H9 (cell line): Measurements from ENCODE around the gene KRTDAP. TPM values are rescaled to one million over a fixed set of nuclear protein-coding genes. Genes with fewer than 3 reads are reported as not detected.

Experiments used
- DNase-seq: peaks from one replicate; pipeline ENCODE4 v3.0.0-alpha.2; 2017
- H2AFZ ChIP-seq: one replicate; pipeline ENCODE4 v1.6.1; 2013; ENCODE audit warnings: mild to moderate bottlenecking, low read length, control low read depth, moderate library complexity
- H2AK5ac ChIP-seq: 2 replicates; pipeline ENCODE4 v1.6.1; 2013; ENCODE audit warnings: low read length, control low read depth, mixed read lengths; ENCODE audit not compliant: insufficient read length
- H2BK120ac ChIP-seq: one replicate; pipeline ENCODE4 v1.6.1; 2013; ENCODE audit warnings: low read depth, mild to moderate bottlenecking, low read length, control low read depth, inconsistent platforms; ENCODE audit not compliant: poor library complexity, severe bottlenecking
- H2BK12ac ChIP-seq: 2 replicates; pipeline ENCODE4 v1.6.1; 2013; ENCODE audit warnings: low read length, control low read depth, mixed read lengths, low read depth; ENCODE audit not compliant: insufficient read length
- H2BK15ac ChIP-seq: 2 replicates; pipeline ENCODE4 v1.6.1; 2013; ENCODE audit warnings: low read depth, low read length, control low read depth
- H2BK20ac ChIP-seq: one replicate; pipeline ENCODE4 v1.6.1; 2013; ENCODE audit warnings: low read depth, mild to moderate bottlenecking, low read length, control low read depth, inconsistent platforms; ENCODE audit not compliant: poor library complexity, severe bottlenecking
- H2BK5ac ChIP-seq: 2 replicates; pipeline ENCODE4 v1.6.1; 2013; ENCODE audit warnings: low read length, control low read depth, mixed read lengths; ENCODE audit not compliant: insufficient read length
- H3K14ac ChIP-seq: 2 replicates; pipeline ENCODE4 v1.6.1; 2013; ENCODE audit warnings: low read length, control low read depth; ENCODE audit not compliant: insufficient read depth
- H3K18ac ChIP-seq: 2 replicates; pipeline ENCODE4 v1.6.1; 2013; ENCODE audit warnings: low read depth, mild to moderate bottlenecking, mixed read lengths, low read length, control low read depth; ENCODE audit not compliant: insufficient read length
- H3K23ac ChIP-seq: 2 replicates; pipeline ENCODE4 v1.6.1; 2013; ENCODE audit warnings: low read length, control low read depth, mixed read lengths, low read depth; ENCODE audit not compliant: insufficient read length
- H3K23me2 ChIP-seq: 2 replicates; pipeline ENCODE4 v1.6.1; 2013; ENCODE audit warnings: low read depth, mild to moderate bottlenecking, mixed read lengths, low read length, control low read depth; ENCODE audit not compliant: insufficient read length, poor library complexity, severe bottlenecking
- H3K27ac ChIP-seq: 2 replicates; pipeline ENCODE4 v1.5.1; 2013; ENCODE audit warnings: low read length, control low read depth, mixed read lengths, low read depth; ENCODE audit not compliant: insufficient read length
- H3K27me3 ChIP-seq: 2 replicates; pipeline ENCODE4 v1.6.1; 2013; ENCODE audit warnings: low read length, control low read depth, inconsistent platforms; ENCODE audit not compliant: insufficient read depth
- H3K4ac ChIP-seq: 2 replicates; pipeline ENCODE4 v1.6.1; 2013; ENCODE audit warnings: low read depth, mild to moderate bottlenecking, control low read depth, inconsistent platforms, low read length, moderate library complexity
- H3K4me1 ChIP-seq: 2 replicates; pipeline ENCODE4 v1.6.1; 2013; ENCODE audit warnings: low read length, control low read depth, inconsistent platforms; ENCODE audit not compliant: insufficient read depth
- H3K4me2 ChIP-seq: 2 replicates; pipeline ENCODE4 v1.6.1; 2013; ENCODE audit warnings: low read length, control low read depth, mixed read lengths; ENCODE audit not compliant: insufficient read length, insufficient read depth
- H3K56ac ChIP-seq: 2 replicates; pipeline ENCODE4 v1.6.1; 2013; ENCODE audit warnings: low read depth, mild to moderate bottlenecking, mixed read lengths, low read length, control low read depth; ENCODE audit not compliant: insufficient read length
- H3K79me1 ChIP-seq: 2 replicates; pipeline ENCODE4 v1.6.1; 2013; ENCODE audit warnings: low read depth, mild to moderate bottlenecking, moderate library complexity, low read length, control low read depth, inconsistent platforms; ENCODE audit not compliant: insufficient read depth, poor library complexity, severe bottlenecking
- H3K79me2 ChIP-seq: 2 replicates; pipeline ENCODE4 v1.6.1; 2013; ENCODE audit warnings: low read length, control low read depth, inconsistent platforms; ENCODE audit not compliant: insufficient read depth
- H3K9ac ChIP-seq: 2 replicates; pipeline ENCODE4 v1.6.1; 2013; ENCODE audit warnings: low read length, control low read depth, mixed read lengths; ENCODE audit not compliant: insufficient read length; ENCODE audit errors: extremely low read depth
- H3K9me3 ChIP-seq: one replicate; pipeline ENCODE4 v1.6.1; 2013; ENCODE audit warnings: low read depth, low read length, inconsistent platforms; ENCODE audit not compliant: control insufficient read depth
- H3T11ph ChIP-seq: one replicate; pipeline ENCODE4 v1.6.1; 2013; ENCODE audit warnings: mild to moderate bottlenecking, low read length, control low read depth, inconsistent platforms
- H4K20me1 ChIP-seq: one replicate; pipeline ENCODE4 v1.6.1; 2013; ENCODE audit not compliant: control insufficient read depth, insufficient read length, insufficient read depth
- H4K5ac ChIP-seq: 2 replicates; pipeline ENCODE4 v1.6.1; 2013; ENCODE audit warnings: low read depth, mild to moderate bottlenecking, mixed read lengths, low read length, control low read depth; ENCODE audit not compliant: insufficient read length
- H4K8ac ChIP-seq: replicated peaks from 2 replicates; pipeline ENCODE4 v1.6.1; 2013; ENCODE audit warnings: low read length, control low read depth, mixed read lengths, low read depth; ENCODE audit not compliant: insufficient read length
- H4K91ac ChIP-seq: 2 replicates; pipeline ENCODE4 v1.6.1; 2013; ENCODE audit warnings: low read depth, mild to moderate bottlenecking, moderate library complexity, mixed read lengths, low read length, control low read depth; ENCODE audit not compliant: insufficient read length
- H3K27ac Mint-ChIP-seq, 3 experiments: 2 replicates in 2 of 3; 3 replicates in 1 of 3; pipeline ENCODE4 v1.8.0; 2020 to 2021; ENCODE audit warnings: mixed read lengths in 3 of 3, mild to moderate bottlenecking in 1 of 3, moderate library complexity in 1 of 3
- H3K27me3 Mint-ChIP-seq: 2 replicates; pipeline ENCODE4 v1.8.0; 2021; ENCODE audit warnings: low read depth, mild to moderate bottlenecking, moderate library complexity, mixed read lengths
- H3K36me3 Mint-ChIP-seq, 3 experiments: 2 replicates in 2 of 3; 3 replicates in 1 of 3; pipeline ENCODE4 v1.8.0; 2020 to 2021; ENCODE audit warnings: low read depth in 3 of 3, mixed read lengths in 3 of 3; ENCODE audit not compliant: insufficient read depth in 1 of 3
- H3K4me1 Mint-ChIP-seq, 2 experiments: 2 replicates each; pipeline ENCODE4 v1.8.0; 2020; ENCODE audit warnings: mixed read lengths in 2 of 2
- H3K4me3 Mint-ChIP-seq, 2 experiments: 2 replicates in 1 of 2; 3 replicates in 1 of 2; pipeline ENCODE4 v1.8.0; 2020 to 2021; ENCODE audit warnings: mild to moderate bottlenecking in 2 of 2, mixed read lengths in 2 of 2, moderate library complexity in 1 of 2
- H3K9me3 Mint-ChIP-seq, 2 experiments: 2 replicates in 1 of 2; 3 replicates in 1 of 2; pipeline ENCODE4 v1.8.0; 2020; ENCODE audit warnings: mild to moderate bottlenecking in 2 of 2, mixed read lengths in 2 of 2, moderate library complexity in 1 of 2
- WGBS: extraction: QIAGEN DNeasy Blood & Tissue Kit; methylation state at CpG from one replicate; pipeline ENCODE4 v1.1.7; 2013; ENCODE audit warnings: missing lambda C conversion rate, low lambda C conversion rate, mixed read lengths; ENCODE audit not compliant: insufficient read length; ENCODE audit errors: extremely low coverage; 5-methylcytosine and 5-hydroxymethylcytosine counted together
- total RNA-seq: library from RNA; stranded (reverse); gene quantifications from 2 replicates; pipeline ENCODE4 v1.2.1, GENCODE V29; 2021
- TF ChIP-seq, protein P1 (sequence below): fragments of 200-600 bp; sonication (generic); conservative IDR thresholded peaks from 3 replicates; pipeline ENCODE4 v1.8.0; 2021; ENCODE audit warnings: antibody characterized with exemption, mild to moderate bottlenecking

The KRTDAP gene
- total RNA-seq, 1 experiment from 2014 or later = 0.87 TPM

- H3K4me3 Mint-ChIP-seq = no peak overlapping the region
- no peak overlapping the region for H2AK5ac ChIP-seq
- peaks cover 9 to 11% of the 10 kb centered on the region in 2 experiments; a peak in 3 of 4 replicates for H3K4me1 Mint-ChIP-seq
- no peak overlapping the region for H3K56ac ChIP-seq
- peaks cover 26% of the 10 kb centered on the region for H3K27me3 Mint-ChIP-seq
- no peaks in the 10 kb centered on the region for H4K20me1 ChIP-seq
- H4K91ac ChIP-seq = no peak overlapping the region
- H3K79me1 ChIP-seq = no peaks in the 10 kb centered on the region
- no peak overlapping the region for H4K5ac ChIP-seq
- H2BK20ac ChIP-seq = no peak overlapping the region
- H3K79me2 ChIP-seq = no peaks in the 10 kb centered on the region
- H2AFZ ChIP-seq = no peak overlapping the region
- no peak overlapping the region for H3K4me2 ChIP-seq
- WGBS = no CpG with 5 or more reads among the region's 7 CpGs
- no peak overlapping the region for H3K27ac Mint-ChIP-seq
- no peak overlapping the region for H2BK12ac ChIP-seq
- H3K27me3 ChIP-seq = no peaks in the 10 kb centered on the region
- H4K8ac ChIP-seq = no peak overlapping the region
- H3K4ac ChIP-seq = no peak overlapping the region
- H3T11ph ChIP-seq = no peak overlapping the region
- H2BK15ac ChIP-seq = no peak overlapping the region
- no peak overlapping the region for H3K27ac ChIP-seq
- H3K9me3 ChIP-seq = no peaks in the 10 kb centered on the region
- no peak overlapping the region for H3K9ac ChIP-seq
- no peaks in the 10 kb centered on the region for H3K4me1 ChIP-seq
- no peak overlapping the region for H3K18ac ChIP-seq
- H3K23ac ChIP-seq = no peak overlapping the region
- no peaks in the 10 kb centered on the region for H3K9me3 Mint-ChIP-seq
- TF ChIP-seq, protein P1, sequence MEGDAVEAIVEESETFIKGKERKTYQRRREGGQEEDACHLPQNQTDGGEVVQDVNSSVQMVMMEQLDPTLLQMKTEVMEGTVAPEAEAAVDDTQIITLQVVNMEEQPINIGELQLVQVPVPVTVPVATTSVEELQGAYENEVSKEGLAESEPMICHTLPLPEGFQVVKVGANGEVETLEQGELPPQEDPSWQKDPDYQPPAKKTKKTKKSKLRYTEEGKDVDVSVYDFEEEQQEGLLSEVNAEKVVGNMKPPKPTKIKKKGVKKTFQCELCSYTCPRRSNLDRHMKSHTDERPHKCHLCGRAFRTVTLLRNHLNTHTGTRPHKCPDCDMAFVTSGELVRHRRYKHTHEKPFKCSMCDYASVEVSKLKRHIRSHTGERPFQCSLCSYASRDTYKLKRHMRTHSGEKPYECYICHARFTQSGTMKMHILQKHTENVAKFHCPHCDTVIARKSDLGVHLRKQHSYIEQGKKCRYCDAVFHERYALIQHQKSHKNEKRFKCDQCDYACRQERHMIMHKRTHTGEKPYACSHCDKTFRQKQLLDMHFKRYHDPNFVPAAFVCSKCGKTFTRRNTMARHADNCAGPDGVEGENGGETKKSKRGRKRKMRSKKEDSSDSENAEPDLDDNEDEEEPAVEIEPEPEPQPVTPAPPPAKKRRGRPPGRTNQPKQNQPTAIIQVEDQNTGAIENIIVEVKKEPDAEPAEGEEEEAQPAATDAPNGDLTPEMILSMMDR = no peak
- H2BK120ac ChIP-seq = no peak overlapping the region
- no peak overlapping the region for H2BK5ac ChIP-seq
- no peaks in the 10 kb centered on the region for H3K23me2 ChIP-seq
- H3K14ac ChIP-seq = no peak overlapping the region
- no peaks in the 10 kb centered on the region for H3K36me3 Mint-ChIP-seq
- no peak for DNase-seq
These were observed 48.2 kb downstream of the KRTDAP start for GRCh38 chr19:35442091-35442490.
